Measurements from ENCODE around the gene TRHDE. TPM values are rescaled to one million over a fixed set of nuclear protein-coding genes. Genes with fewer than 3 reads are reported as not detected.

TRHDE gene
- polyA plus RNA-seq, 1 donor from 2014 or later = 20.6 TPM

GRCh38 chr12:72368719-72369422 lies 96.7 kb downstream of the TRHDE start:
- Histone ChIP-seq H3K9ac (ENCODE audit: low read length) (no peak overlapping the region), H3K27me3 (ENCODE audit: insufficient read depth, low read depth, low read length) (no peaks in the 10 kb centered on the region), H3K79me2 (replicated peaks; ENCODE audit: insufficient read depth, low read length) (no peaks in the 10 kb centered on the region), H3K9me3 (ENCODE audit: low read length) (no peaks in the 10 kb centered on the region), H3F3A (ENCODE audit: insufficient read depth, low read length, poor library complexity, severe bottlenecking) (no peaks in the 10 kb centered on the region), H3K9me2 (ENCODE audit: insufficient read depth, low read length) (no peaks in the 10 kb centered on the region), H4K20me1 (ENCODE audit: insufficient read depth) (no peaks in the 10 kb centered on the region), H3K27ac (ENCODE audit: low read length) (no peak overlapping the region), H2AFZ (ENCODE audit: low read depth, low read length) (no peak overlapping the region), H3K4me3 (ENCODE audit: low read length) (no peak overlapping the region), H3K4me2 (ENCODE audit: low read length) (no peak overlapping the region), H3K36me3 (ENCODE audit: insufficient read depth, low read length) (no peaks in the 10 kb centered on the region)
- TF ChIP-seq EZH2 (IDR thresholded peaks at IDR 0.05; ENCODE audit: borderline replicate concordance, insufficient read depth, low read length, poor library complexity, severe bottlenecking) = no peak
- no peak for TF ChIP-seq RAD21 (conservative IDR thresholded peaks at IDR 0.05)
- TF ChIP-seq, protein P1, sequence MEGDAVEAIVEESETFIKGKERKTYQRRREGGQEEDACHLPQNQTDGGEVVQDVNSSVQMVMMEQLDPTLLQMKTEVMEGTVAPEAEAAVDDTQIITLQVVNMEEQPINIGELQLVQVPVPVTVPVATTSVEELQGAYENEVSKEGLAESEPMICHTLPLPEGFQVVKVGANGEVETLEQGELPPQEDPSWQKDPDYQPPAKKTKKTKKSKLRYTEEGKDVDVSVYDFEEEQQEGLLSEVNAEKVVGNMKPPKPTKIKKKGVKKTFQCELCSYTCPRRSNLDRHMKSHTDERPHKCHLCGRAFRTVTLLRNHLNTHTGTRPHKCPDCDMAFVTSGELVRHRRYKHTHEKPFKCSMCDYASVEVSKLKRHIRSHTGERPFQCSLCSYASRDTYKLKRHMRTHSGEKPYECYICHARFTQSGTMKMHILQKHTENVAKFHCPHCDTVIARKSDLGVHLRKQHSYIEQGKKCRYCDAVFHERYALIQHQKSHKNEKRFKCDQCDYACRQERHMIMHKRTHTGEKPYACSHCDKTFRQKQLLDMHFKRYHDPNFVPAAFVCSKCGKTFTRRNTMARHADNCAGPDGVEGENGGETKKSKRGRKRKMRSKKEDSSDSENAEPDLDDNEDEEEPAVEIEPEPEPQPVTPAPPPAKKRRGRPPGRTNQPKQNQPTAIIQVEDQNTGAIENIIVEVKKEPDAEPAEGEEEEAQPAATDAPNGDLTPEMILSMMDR (IDR thresholded peaks at IDR 0.05; ENCODE audit: poor library complexity, severe bottlenecking) = no peak
- no peak for TF ChIP-seq SMC3 (conservative IDR thresholded peaks at IDR 0.05; ENCODE audit: poor library complexity)

DNA sequence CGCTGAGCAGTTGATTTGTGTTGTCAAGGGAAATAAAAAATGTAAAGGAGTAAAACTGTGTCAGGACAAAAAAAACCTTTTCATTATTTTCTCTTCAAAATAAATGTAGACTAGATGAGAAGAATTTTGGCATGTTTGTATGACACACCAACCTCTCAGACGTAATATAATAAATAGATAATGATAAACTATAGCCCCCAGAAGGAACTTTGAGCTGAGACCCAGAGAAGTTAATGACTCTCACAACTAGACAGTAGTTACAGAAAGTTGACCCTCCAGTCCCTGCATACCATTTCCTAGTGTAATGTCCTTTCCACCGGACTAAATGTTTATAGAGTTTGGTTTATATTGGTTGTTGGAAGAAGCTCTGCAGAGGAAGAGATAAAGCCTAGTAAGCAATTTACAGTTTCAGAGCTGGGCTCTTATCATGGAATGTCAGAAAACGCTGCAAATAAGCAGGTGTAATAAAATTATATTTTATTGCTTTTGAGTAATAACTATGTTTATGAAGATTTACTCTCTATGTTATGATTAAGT lies 97.3 kb downstream of the TRHDE start:
- TF ChIP-seq EZH2 (IDR thresholded peaks at IDR 0.05; ENCODE audit: borderline replicate concordance, insufficient read depth, low read length, poor library complexity, severe bottlenecking) (no peak), MXI1 (conservative IDR thresholded peaks at IDR 0.05; ENCODE audit: poor library complexity, severe bottlenecking) (no peak), TAF1 (IDR thresholded peaks at IDR 0.05; ENCODE audit: low read depth) (no peak)
- TF ChIP-seq, protein P1 (IDR thresholded peaks at IDR 0.05; ENCODE audit: poor library complexity, severe bottlenecking) = no peak
- no peaks in the 10 kb centered on the region for H3K79me2 ChIP-seq (replicated peaks; ENCODE audit: insufficient read depth, low read length)
- H3F3A ChIP-seq (ENCODE audit: insufficient read depth, low read length, poor library complexity, severe bottlenecking) = no peaks in the 10 kb centered on the region

GRCh38 chr12:72380441-72380840 lies 108.3 kb downstream of the TRHDE start:
- no peak overlapping the region for H3K4me2 ChIP-seq (ENCODE audit: low read length)
- H3K36me3 ChIP-seq (ENCODE audit: insufficient read depth, low read length) = no peaks in the 10 kb centered on the region
- no peaks in the 10 kb centered on the region for H4K20me1 ChIP-seq (ENCODE audit: insufficient read depth)
- no peaks in the 10 kb centered on the region for H3K79me2 ChIP-seq (replicated peaks; ENCODE audit: insufficient read depth, low read length)
- no peak overlapping the region for H3K9ac ChIP-seq (ENCODE audit: low read length)
- H3K27me3 ChIP-seq (ENCODE audit: insufficient read depth, low read depth, low read length) = no peaks in the 10 kb centered on the region
- H2AFZ ChIP-seq (ENCODE audit: low read depth, low read length) = no peak overlapping the region
- no peaks in the 10 kb centered on the region for H3K9me2 ChIP-seq (ENCODE audit: insufficient read depth, low read length)
- no peaks in the 10 kb centered on the region for H3K9me3 ChIP-seq (ENCODE audit: low read length)
- H3F3A ChIP-seq (ENCODE audit: insufficient read depth, low read length, poor library complexity, severe bottlenecking) = no peaks in the 10 kb centered on the region
- no peak overlapping the region for H3K4me3 ChIP-seq (ENCODE audit: low read length)
- H3K27ac ChIP-seq (ENCODE audit: low read length) = no peak overlapping the region
- no peak for TF ChIP-seq EZH2 (IDR thresholded peaks at IDR 0.05; ENCODE audit: borderline replicate concordance, insufficient read depth, low read length, poor library complexity, severe bottlenecking)
- TF ChIP-seq, protein P1 (IDR thresholded peaks at IDR 0.05; ENCODE audit: poor library complexity, severe bottlenecking) = no peak
- no peak for TF ChIP-seq TAF1 (IDR thresholded peaks at IDR 0.05; ENCODE audit: low read depth)
- TF ChIP-seq POLR2AphosphoS5 (IDR thresholded peaks at IDR 0.05) = no peak
- no peak for TF ChIP-seq RAD21 (conservative IDR thresholded peaks at IDR 0.05)
- TF ChIP-seq SMC3 (conservative IDR thresholded peaks at IDR 0.05; ENCODE audit: poor library complexity) = no peak
- TF ChIP-seq MXI1 (conservative IDR thresholded peaks at IDR 0.05; ENCODE audit: poor library complexity, severe bottlenecking) = no peak
- TF ChIP-seq EP300 (conservative IDR thresholded peaks at IDR 0.05; ENCODE audit: poor library complexity, severe bottlenecking) = no peak
- no peak for TF ChIP-seq REST (IDR thresholded peaks at IDR 0.05; ENCODE audit: borderline replicate concordance)

More for the DNA sequence above, 97.3 kb downstream of the TRHDE start:
- H3K9me3 ChIP-seq (ENCODE audit: low read length) = no peaks in the 10 kb centered on the region
- H3K36me3 ChIP-seq (ENCODE audit: insufficient read depth, low read length) = no peaks in the 10 kb centered on the region
- no peak overlapping the region for H2AFZ ChIP-seq (ENCODE audit: low read depth, low read length)
- no peak overlapping the region for H3K27ac ChIP-seq (ENCODE audit: low read length)
- H3K9ac ChIP-seq (ENCODE audit: low read length) = no peak overlapping the region
- no peaks in the 10 kb centered on the region for H4K20me1 ChIP-seq (ENCODE audit: insufficient read depth)
- no peaks in the 10 kb centered on the region for H3K27me3 ChIP-seq (ENCODE audit: insufficient read depth, low read depth, low read length)
- no peak overlapping the region for H3K4me2 ChIP-seq (ENCODE audit: low read length)
- no peaks in the 10 kb centered on the region for H3K9me2 ChIP-seq (ENCODE audit: insufficient read depth, low read length)
- no peak overlapping the region for H3K4me3 ChIP-seq (ENCODE audit: low read length)
